HG03442 (cell line): ENCODE data around the gene DNAJB4.
"Not testable (repeated sequence)": the region's sequence is repeated elsewhere in the genome, so short reads cannot be mapped to it uniquely, and the experiment has no call there.

Source experiments
- ATAC-seq: cut with Tn5 transposase; IDR thresholded peaks from one replicate; pipeline ENCODE4 v1.9.1; 2021; ENCODE audit warnings: mild to moderate bottlenecking, moderate library complexity; ENCODE audit not compliant: unreplicated experiment

The DNAJB4 gene

DNA sequence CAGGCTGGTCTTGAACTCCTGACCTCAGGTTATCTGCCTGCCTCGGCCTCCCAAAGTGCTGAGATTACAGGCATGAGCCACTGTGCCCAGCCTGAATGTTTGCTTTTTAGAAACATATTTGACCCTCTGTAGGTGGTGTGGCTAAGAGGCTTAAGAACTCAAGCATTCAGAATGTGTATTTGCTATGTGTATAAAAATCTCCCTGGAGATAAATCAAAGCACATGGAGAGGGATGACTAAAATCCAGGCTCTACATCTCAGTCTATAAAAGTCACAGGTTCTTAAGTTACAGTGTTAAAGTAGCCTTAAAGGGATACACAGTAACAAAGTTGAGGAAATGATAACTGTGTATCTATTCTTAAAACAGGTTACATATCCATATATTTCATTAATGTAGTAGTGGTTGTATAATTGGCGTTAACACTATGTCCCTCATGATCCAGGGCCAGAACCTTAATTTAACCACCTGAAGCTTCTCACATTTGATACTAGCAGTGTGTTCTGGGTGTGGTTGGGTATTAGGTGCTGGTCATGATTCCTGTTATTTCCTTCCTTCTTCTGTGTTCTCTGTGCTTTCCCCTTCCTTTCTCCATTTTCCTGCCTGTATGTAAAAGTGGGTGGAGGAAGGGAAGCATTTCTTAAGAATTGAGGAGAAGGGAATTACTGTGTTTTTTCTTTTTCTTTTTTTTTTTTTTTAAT is 57.2 kb downstream of the DNAJB4 start:
- no peak for ATAC-seq

DNA sequence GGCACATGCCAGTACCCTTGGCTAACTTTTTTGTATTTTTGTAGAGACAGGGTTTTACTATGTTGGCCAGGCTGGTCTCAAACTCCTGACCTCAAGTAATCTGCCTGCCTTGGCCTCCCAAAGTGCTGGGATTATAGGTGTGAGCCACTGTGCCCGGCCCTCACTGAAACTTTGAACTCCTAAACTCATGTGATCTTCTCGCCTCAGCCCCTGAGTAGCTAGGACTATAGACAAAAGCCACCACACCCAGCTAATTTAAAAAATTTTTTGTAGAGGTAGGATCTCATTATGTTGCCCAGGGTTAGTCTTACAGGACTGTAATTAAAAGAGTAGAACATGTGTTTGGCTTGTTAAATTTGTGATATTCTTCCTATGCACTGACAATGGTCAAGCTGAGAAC is 60.1 kb downstream of the DNAJB4 start:
- ATAC-seq: not testable (repeated sequence)
